ENCODE data around the gene PAF1.

The PAF1 gene

GRCh38 chr19:39427707-39428106 is 36.8 kb upstream of the PAF1 start:
- TF ChIP-seq CTCF (IDR thresholded peaks at IDR 0.05; ENCODE audit: borderline replicate concordance, extremely low read depth, low read length, poor library complexity, severe bottlenecking) = no peak
- no peak for TF ChIP-seq EZH2 (IDR thresholded peaks at IDR 0.05; ENCODE audit: borderline replicate concordance, low read depth, low read length, severe bottlenecking)
- Histone ChIP-seq H3K27ac (ENCODE audit: low read length) (no peak overlapping the region), H2AFZ (ENCODE audit: low read depth, low read length) (no peak overlapping the region), H3K9ac (ENCODE audit: low read depth, low read length) (no peak overlapping the region), H3K4me1 (ENCODE audit: insufficient read depth, low read length) (no peaks in the 10 kb centered on the region), H3K27me3 (ENCODE audit: insufficient read depth, low read length, poor library complexity) (no peaks in the 10 kb centered on the region), H3K4me2 (ENCODE audit: insufficient read depth, low read length) (no peak overlapping the region), H3K36me3 (ENCODE audit: insufficient read depth, low read length) (peaks cover 28% of the 10 kb centered on the region), H3K79me2 (ENCODE audit: insufficient read depth, low read length) (no peaks in the 10 kb centered on the region), H3K4me3 (ENCODE audit: low read depth in 1 of 2, low read length in 2 of 2) (no peak overlapping the region), H3K9me3 (ENCODE audit: insufficient read depth, low read length, severe bottlenecking) (no peaks in the 10 kb centered on the region), H4K20me1 (ENCODE audit: insufficient read depth, low read length) (peaks cover 13% of the 10 kb centered on the region)
- DNase-seq = no peak
- ATAC-seq (ENCODE audit: insufficient read depth, low read depth) = no peak

GRCh38 chr19:39426170-39426569 is 35.3 kb upstream of the PAF1 start:
- no peak for DNase-seq
- Histone ChIP-seq H3K4me2 (ENCODE audit: insufficient read depth, low read length) (no peak overlapping the region), H3K36me3 (ENCODE audit: insufficient read depth, low read length) (peaks cover 29% of the 10 kb centered on the region), H2AFZ (ENCODE audit: low read depth, low read length) (no peak overlapping the region), H3K9ac (ENCODE audit: low read depth, low read length) (no peak overlapping the region), H3K27me3 (ENCODE audit: insufficient read depth, low read length, poor library complexity) (no peaks in the 10 kb centered on the region), H3K4me3 (ENCODE audit: low read depth in 1 of 2, low read length in 2 of 2) (no peak overlapping the region), H4K20me1 (ENCODE audit: insufficient read depth, low read length) (peaks cover 10% of the 10 kb centered on the region), H3K79me2 (ENCODE audit: insufficient read depth, low read length) (no peaks in the 10 kb centered on the region), H3K27ac (ENCODE audit: low read length) (no peak overlapping the region), H3K9me3 (ENCODE audit: insufficient read depth, low read length, severe bottlenecking) (no peaks in the 10 kb centered on the region), H3K4me1 (ENCODE audit: insufficient read depth, low read length) (no peaks in the 10 kb centered on the region)
- ATAC-seq (ENCODE audit: insufficient read depth, low read depth) = no peak
- no peak for TF ChIP-seq CTCF (IDR thresholded peaks at IDR 0.05; ENCODE audit: borderline replicate concordance, extremely low read depth, low read length, poor library complexity, severe bottlenecking)
- TF ChIP-seq EZH2 (IDR thresholded peaks at IDR 0.05; ENCODE audit: borderline replicate concordance, low read depth, low read length, severe bottlenecking) = no peak

- ATAC-seq (ENCODE audit: insufficient read depth, low read depth) (no peak), DNase-seq (no peak)
- H3K36me3 ChIP-seq (ENCODE audit: insufficient read depth, low read length) = peaks cover 30% of the 10 kb centered on the region
- H3K4me2 ChIP-seq (ENCODE audit: insufficient read depth, low read length) = no peak overlapping the region
- H3K27ac ChIP-seq (ENCODE audit: low read length) = no peak overlapping the region
- H4K20me1 ChIP-seq (ENCODE audit: insufficient read depth, low read length) = peaks cover 10% of the 10 kb centered on the region
- H3K79me2 ChIP-seq (ENCODE audit: insufficient read depth, low read length) = no peaks in the 10 kb centered on the region
- no peaks in the 10 kb centered on the region for H3K4me1 ChIP-seq (ENCODE audit: insufficient read depth, low read length)
- no peaks in the 10 kb centered on the region for H3K27me3 ChIP-seq (ENCODE audit: insufficient read depth, low read length, poor library complexity)
- no peak overlapping the region for H3K4me3 ChIP-seq (ENCODE audit: low read depth in 1 of 2, low read length in 2 of 2)
- no peak overlapping the region for H2AFZ ChIP-seq (ENCODE audit: low read depth, low read length)
- no peak overlapping the region for H3K9ac ChIP-seq (ENCODE audit: low read depth, low read length)
- TF ChIP-seq EZH2 (IDR thresholded peaks at IDR 0.05; ENCODE audit: borderline replicate concordance, low read depth, low read length, severe bottlenecking) (no peak), CTCF (IDR thresholded peaks at IDR 0.05; ENCODE audit: borderline replicate concordance, extremely low read depth, low read length, poor library complexity, severe bottlenecking) (no peak)
- no peaks in the 10 kb centered on the region for H3K9me3 ChIP-seq (ENCODE audit: insufficient read depth, low read length, severe bottlenecking)
Measured at GRCh38 chr19:39425744-39426143, 34.8 kb upstream of the PAF1 start.

GRCh38 chr19:39424934-39425333 is 34.0 kb upstream of the PAF1 start:
- ATAC-seq (ENCODE audit: insufficient read depth, low read depth) = no peak
- Histone ChIP-seq H3K9ac (ENCODE audit: low read depth, low read length) (no peak overlapping the region), H3K27ac (ENCODE audit: low read length) (no peak overlapping the region), H2AFZ (ENCODE audit: low read depth, low read length) (no peak overlapping the region), H3K4me1 (ENCODE audit: insufficient read depth, low read length) (no peaks in the 10 kb centered on the region), H3K9me3 (ENCODE audit: insufficient read depth, low read length, severe bottlenecking) (no peaks in the 10 kb centered on the region), H3K4me2 (ENCODE audit: insufficient read depth, low read length) (no peak overlapping the region), H3K27me3 (ENCODE audit: insufficient read depth, low read length, poor library complexity) (no peaks in the 10 kb centered on the region), H3K36me3 (ENCODE audit: insufficient read depth, low read length) (peaks cover 34% of the 10 kb centered on the region), H3K79me2 (ENCODE audit: insufficient read depth, low read length) (no peaks in the 10 kb centered on the region), H3K4me3 (ENCODE audit: low read depth in 1 of 2, low read length in 2 of 2) (no peak overlapping the region), H4K20me1 (ENCODE audit: insufficient read depth, low read length) (peaks cover 10% of the 10 kb centered on the region)
- no peak for TF ChIP-seq EZH2 (IDR thresholded peaks at IDR 0.05; ENCODE audit: borderline replicate concordance, low read depth, low read length, severe bottlenecking)
- TF ChIP-seq CTCF (IDR thresholded peaks at IDR 0.05; ENCODE audit: borderline replicate concordance, extremely low read depth, low read length, poor library complexity, severe bottlenecking) = no peak
- no peak for DNase-seq

Measured in DND-41 (cell line).